Activated CD4-positive, CD25-positive, alpha-beta regulatory T cell (primary cell): ENCODE measurements around the gene RASSF9.

Source experiments
- DNase-seq, 4 experiments: peaks; one replicate each; lab custom pipeline; 2025; lab: John Stamatoyannopoulos, UW

The RASSF9 gene

DNA sequence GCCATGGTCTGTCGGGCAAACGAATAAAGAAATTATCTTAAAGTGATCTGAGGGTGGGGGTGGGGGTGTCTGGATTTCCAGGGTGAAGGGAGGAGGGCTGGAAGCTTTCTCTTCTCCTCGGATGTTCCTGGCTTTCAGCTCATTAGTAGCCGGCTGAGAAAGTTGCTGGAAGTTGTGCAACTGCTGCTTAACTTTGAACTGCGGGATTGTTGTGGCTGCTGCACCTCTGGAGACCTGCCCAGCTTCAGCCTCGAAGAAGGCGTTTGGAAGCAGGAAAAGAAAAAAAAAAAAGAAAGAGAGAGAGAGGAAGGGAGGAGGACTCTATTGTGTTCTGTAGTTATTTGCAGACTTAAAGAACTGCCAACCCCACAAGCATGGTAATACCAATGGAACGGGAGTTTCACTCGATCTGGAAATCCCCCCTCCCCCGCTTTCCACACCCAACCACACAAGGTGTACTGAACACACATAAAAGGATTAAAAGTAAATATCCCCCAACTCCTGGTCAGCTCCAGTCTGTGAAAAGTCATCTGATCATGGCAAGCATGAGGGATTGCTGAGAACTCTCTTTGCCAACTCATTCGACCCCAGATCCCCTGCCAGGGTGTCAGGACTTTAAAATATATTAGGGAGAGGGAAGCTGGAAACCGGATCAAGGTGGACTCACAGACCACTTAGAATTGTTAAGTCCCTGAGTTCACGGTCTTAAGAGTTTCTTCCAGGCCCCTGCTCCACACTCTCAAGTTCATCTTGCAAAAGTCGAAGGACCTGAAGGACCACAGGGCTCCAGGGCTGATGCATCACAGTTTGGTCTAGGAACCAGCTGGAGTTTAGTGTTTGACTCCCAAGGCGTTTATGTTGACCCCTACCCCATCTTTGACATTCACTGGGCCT lies at the start of gene RASSF9:
TSS of gene RASSF9 (minus strand) at position 213 of the 894 bp plus-strand sequence. CDS start at position 5, 208 bp downstream.
- no peak for DNase-seq

DNA sequence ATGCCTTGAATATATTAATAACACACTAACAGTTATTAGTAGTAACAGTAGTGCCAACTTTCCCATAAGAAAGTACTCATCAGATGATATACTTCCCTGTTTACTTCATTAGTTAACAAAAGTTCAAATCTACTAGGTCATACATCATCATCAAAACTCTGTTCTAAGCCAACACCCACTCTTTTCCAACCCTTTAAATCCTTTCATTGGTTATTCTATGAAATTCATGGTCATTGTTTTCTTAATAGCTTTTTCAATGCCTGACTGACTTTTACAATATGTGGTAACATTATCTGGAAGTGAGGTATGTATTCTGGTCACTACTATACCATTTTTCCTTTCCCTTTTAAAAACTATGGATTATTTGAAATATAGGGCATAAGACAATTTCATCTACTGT lies 47.6 kb upstream of the RASSF9 start:
- no peak for DNase-seq

DNA sequence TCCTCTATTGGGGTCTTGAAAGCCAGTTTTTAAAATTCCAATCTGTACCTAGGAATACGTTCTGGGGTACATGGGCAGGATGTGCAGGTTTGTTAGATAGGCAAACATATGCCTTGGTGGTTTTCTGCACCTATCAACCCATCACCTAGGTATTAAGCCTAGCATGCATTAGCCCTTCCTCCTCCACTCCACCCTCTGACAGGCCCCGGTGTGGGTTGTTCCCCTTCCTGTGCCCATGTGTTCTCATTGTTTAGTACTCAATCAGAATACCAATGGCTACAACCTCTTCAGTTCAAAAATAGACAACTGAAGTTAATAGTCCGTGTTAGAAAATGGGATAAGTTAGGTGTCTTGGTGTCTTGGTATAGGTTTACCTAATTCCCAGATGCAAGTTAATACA lies 41.2 kb upstream of the RASSF9 start:
- no peak for DNase-seq

GRCh38 chr12:85874031-85874461 lies 37.8 kb upstream of the RASSF9 start, which contains the start of gene NTS:
Gene NTS, plus strand, starts transcription at chr12:85874295. Its CDS starts 109 bp downstream, at chr12:85874404.
- DNase-seq: no peak

- DNase-seq: no peak
Observed at GRCh38 chr12:85872497-85873091, 36.4 kb upstream of the RASSF9 start.

DNA sequence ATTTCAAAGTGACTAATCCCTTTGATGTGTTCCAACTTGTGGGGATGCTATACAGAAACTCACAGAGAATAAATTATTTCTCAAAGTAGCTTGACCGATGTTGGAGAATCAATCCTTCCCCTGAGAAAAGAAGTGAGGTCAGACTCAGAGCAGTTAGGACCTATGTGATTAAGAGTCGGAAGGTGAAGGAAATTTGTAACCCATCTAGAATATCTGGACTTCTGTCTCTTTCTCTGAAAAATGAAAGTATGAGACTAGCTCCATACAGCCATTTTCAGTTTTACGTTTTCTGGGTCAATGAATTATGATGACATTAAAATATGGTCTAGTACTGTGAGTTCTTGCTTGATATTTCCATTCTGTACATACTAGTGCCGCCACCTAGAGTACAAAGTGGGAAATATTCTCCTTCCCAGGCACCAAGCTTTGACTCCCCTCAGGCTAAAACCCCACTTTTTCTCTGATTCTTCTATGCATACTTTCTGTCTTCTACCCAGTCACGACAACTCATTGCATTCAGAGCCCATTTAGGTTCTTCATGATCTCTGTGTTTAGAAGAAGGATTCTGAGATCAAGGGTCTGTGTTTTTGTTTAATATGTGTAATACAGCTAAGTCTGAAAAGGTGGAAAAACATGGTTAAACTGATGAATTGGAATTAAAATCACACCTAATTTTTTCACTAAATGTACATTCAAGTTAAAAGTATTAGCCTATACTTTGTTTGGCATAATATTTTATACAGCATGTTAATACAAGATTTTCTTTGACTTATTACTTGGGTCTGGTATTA lies 31.0 kb upstream of the RASSF9 start:
- DNase-seq: no peak

GRCh38 chr12:85865890-85866289 lies 29.7 kb upstream of the RASSF9 start:
- no peak for DNase-seq

DNA sequence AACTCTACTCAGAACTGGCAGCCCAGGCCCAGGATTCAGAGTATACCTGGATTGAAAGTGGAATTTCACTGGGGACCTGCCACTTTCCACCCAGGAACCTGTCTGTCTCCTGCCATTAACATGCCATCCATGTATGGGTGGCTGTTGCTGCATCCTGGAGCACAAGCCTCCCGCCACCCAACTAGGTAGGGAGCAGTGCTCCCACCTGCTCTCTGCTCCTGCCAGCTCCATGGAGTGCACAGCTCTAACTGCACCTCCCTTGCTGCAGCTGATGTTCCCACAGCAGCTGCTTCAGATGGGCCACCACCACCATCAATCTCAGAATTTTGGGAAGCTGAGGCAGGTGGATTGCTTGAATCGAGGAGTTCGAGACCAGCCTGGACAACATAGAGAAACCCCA lies 20.8 kb upstream of the RASSF9 start:
- DNase-seq: no peak

GRCh38 chr12:85855305-85855704 lies 19.1 kb upstream of the RASSF9 start:
- DNase-seq: no peak

- no peak for DNase-seq
Observed at GRCh38 chr12:85849344-85849743, 13.1 kb upstream of the RASSF9 start.

DNA sequence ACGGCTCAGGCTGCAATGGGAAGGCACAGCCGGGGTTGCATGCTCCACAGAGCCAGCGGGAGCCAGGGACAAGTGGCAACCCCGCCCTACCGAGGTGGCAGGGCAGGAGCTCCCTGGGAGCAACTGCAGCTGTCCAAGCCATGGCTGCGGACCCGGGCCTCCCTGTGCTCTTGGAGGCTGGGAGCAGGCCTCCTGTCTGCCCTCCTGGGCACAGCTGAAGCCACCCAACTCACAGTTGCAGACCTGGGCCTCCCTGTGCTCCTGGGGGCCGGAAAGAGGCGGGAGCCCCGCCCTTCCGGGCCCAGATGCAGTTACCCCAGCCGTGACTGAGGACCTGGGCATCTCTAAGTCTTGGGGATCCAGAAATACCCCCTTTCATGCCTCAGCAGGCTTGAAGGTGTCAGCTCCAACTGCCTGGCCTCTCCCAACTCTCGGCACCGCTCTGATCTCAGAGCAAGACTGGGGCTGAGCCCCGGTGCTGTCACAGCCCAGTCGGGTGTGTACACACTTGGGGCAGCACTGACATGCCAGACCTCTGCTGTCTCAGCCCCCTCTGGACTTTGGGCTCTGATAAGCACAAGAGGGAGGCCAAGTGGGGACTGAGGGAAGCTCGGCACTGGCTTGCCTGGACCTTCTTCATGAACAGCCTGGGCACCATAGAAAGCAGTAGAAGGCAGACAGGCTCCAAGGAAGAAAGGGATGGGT lies 7.5 kb upstream of the RASSF9 start:
- DNase-seq: no peak

- no peak for DNase-seq
Observed at GRCh38 chr12:85835426-85836196, 598 bp downstream of the RASSF9 start.

GRCh38 chr12:85834378-85834777 lies 1.8 kb downstream of the RASSF9 start:
- no peak for DNase-seq

- no peak for DNase-seq
Observed at GRCh38 chr12:85833579-85833978, 2.6 kb downstream of the RASSF9 start.

GRCh38 chr12:85831327-85831990 lies 4.8 kb downstream of the RASSF9 start:
- no peak for DNase-seq

GRCh38 chr12:85829391-85829790 lies 6.8 kb downstream of the RASSF9 start:
- DNase-seq: no peak

DNA sequence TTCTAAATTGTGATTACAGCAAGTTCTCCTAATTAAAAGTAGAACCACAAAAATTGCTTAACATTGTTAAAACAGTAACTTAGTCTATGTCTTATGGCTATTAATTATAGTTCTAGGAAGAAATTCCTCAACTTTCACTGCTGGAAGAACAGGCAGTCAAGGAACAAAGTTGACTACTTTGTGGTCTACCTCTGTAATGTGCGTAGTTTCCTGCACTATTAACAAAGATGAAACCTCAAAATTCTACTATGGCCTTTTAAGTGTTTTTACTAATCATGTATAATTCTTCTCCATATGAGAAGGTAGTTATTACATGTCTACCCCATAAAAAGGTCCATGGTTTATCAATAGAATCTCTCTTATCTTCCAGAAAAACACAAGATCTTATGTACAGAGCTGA lies 7.6 kb downstream of the RASSF9 start:
- DNase-seq: no peak

- no peak for DNase-seq
Observed at GRCh38 chr12:85825746-85826145, 10.5 kb downstream of the RASSF9 start.

GRCh38 chr12:85823436-85824180 lies 12.6 kb downstream of the RASSF9 start:
- no peak for DNase-seq

DNA sequence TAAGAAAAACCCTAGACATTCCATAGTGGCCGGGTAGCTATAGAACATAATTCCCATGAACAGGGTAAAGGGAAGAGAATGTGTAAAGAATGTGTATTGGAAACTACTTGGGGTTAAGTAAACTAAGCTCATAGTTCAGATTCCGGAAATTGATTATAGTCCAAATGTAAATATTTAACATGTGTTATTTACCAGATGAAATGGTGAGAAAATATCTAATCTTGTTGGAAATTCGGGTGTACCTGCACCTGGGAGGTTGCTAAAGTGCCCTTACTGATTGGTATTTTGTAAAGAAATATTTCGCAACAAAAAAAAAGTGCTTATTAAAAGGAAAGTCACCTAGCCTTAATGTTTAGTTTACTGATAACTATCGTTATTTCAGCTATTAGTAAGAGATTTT lies 14.4 kb downstream of the RASSF9 start:
- DNase-seq: no peak
